ENCODE results near the gene TMEM132D.

Gene TMEM132D

GRCh38 chr12:129561304-129561703 lies 342.5 kb downstream of the TMEM132D start:
- 33% methylated on average over 1 of the region's 2 CpGs for WGBS
- Histone ChIP-seq H3K14ac (ENCODE audit: low read length in 2 of 2) (no peak overlapping the region), H3K27ac (ENCODE audit: low read length, poor library complexity, severe bottlenecking) (no peak overlapping the region)

GRCh38 chr12:129559776-129560175 lies 344.0 kb downstream of the TMEM132D start:
- H2AK5ac ChIP-seq (ENCODE audit: low read length, severe bottlenecking) = no peak overlapping the region
- no peak overlapping the region for H3K14ac ChIP-seq (ENCODE audit: low read length in 2 of 2)

More at GRCh38 chr12:129561304-129561703, 342.5 kb downstream of the TMEM132D start:
- H3K79me1 ChIP-seq (replicated peaks; ENCODE audit: low read length, poor library complexity, severe bottlenecking) = no peaks in the 10 kb centered on the region
- H2AK5ac ChIP-seq (ENCODE audit: low read length, severe bottlenecking) = no peak overlapping the region
- H2BK12ac ChIP-seq (ENCODE audit: low read length in 2 of 2) = no peak overlapping the region
- H2BK120ac ChIP-seq (ENCODE audit: low read depth, low read length) = no peak overlapping the region
- no peak overlapping the region for H3K9ac ChIP-seq (ENCODE audit: low read length)
- no peak overlapping the region for H3K23ac ChIP-seq (ENCODE audit: low read length in 2 of 2)
- no peak overlapping the region for H3K4ac ChIP-seq (ENCODE audit: low read depth in 1 of 2, low read length in 2 of 2)
- no peak overlapping the region for H3K4me3 ChIP-seq (ENCODE audit: insufficient read depth in 1 of 2, low read depth in 1 of 2, low read length in 2 of 2)
- H3K4me1 ChIP-seq (ENCODE audit: control insufficient read depth, insufficient read depth, low read depth, low read length) = no peaks in the 10 kb centered on the region
- no peak overlapping the region for H3K4me2 ChIP-seq (ENCODE audit: low read length, poor library complexity, severe bottlenecking)
- no peaks in the 10 kb centered on the region for H3K27me3 ChIP-seq (ENCODE audit: control insufficient read depth in 1 of 2, insufficient read depth in 1 of 2, low read length in 2 of 2)
- no peak for DNase-seq
- H4K8ac ChIP-seq (ENCODE audit: low read length) = no peak overlapping the region
- H4K91ac ChIP-seq (ENCODE audit: low read length) = no peak overlapping the region
- H2AFZ ChIP-seq (ENCODE audit: low read depth, low read length) = no peak overlapping the region
- no peak overlapping the region for H2BK5ac ChIP-seq (ENCODE audit: low read depth, low read length, poor library complexity, severe bottlenecking)
- H3K9me3 ChIP-seq (ENCODE audit: control insufficient read depth, low read length) = peaks cover 44% of the 10 kb centered on the region
- H3K36me3 ChIP-seq (ENCODE audit: control insufficient read depth in 1 of 2, insufficient read depth in 2 of 2, low read depth in 1 of 2, low read length in 2 of 2) = no peaks in the 10 kb centered on the region
- H2BK15ac ChIP-seq (ENCODE audit: low read depth, poor library complexity, severe bottlenecking) = no peak overlapping the region
- H3K18ac ChIP-seq (ENCODE audit: low read depth in 1 of 2, low read length in 2 of 2) = no peak overlapping the region

GRCh38 chr12:129558036-129558435 lies 345.8 kb downstream of the TMEM132D start:
- no peak overlapping the region for H3K4me2 ChIP-seq (ENCODE audit: low read length, poor library complexity, severe bottlenecking)
- no peak overlapping the region for H2AK5ac ChIP-seq (ENCODE audit: low read length, severe bottlenecking)
- H2BK5ac ChIP-seq (ENCODE audit: low read depth, low read length, poor library complexity, severe bottlenecking) = no peak overlapping the region
- H2AFZ ChIP-seq (ENCODE audit: low read depth, low read length) = no peak overlapping the region
- peaks cover 51% of the 10 kb centered on the region for H3K9me3 ChIP-seq (ENCODE audit: control insufficient read depth, low read length)
- H3K36me3 ChIP-seq (ENCODE audit: control insufficient read depth in 1 of 2, insufficient read depth in 2 of 2, low read depth in 1 of 2, low read length in 2 of 2) = no peaks in the 10 kb centered on the region
- no peak overlapping the region for H3K4me3 ChIP-seq (ENCODE audit: insufficient read depth in 1 of 2, low read depth in 1 of 2, low read length in 2 of 2)
- no peak overlapping the region for H4K91ac ChIP-seq (ENCODE audit: low read length)
- no peak overlapping the region for H3K9ac ChIP-seq (ENCODE audit: low read length)
- H3K27me3 ChIP-seq (ENCODE audit: control insufficient read depth in 1 of 2, insufficient read depth in 1 of 2, low read length in 2 of 2) = no peaks in the 10 kb centered on the region
- no peak overlapping the region for H2BK12ac ChIP-seq (ENCODE audit: low read length in 2 of 2)
- DNase-seq = no peak
- H3K4me1 ChIP-seq (ENCODE audit: control insufficient read depth, insufficient read depth, low read depth, low read length) = peaks cover 1% of the 10 kb centered on the region
- no peak overlapping the region for H2BK15ac ChIP-seq (ENCODE audit: low read depth, poor library complexity, severe bottlenecking)
- no peak overlapping the region for H3K18ac ChIP-seq (ENCODE audit: low read depth in 1 of 2, low read length in 2 of 2)
- no peak overlapping the region for H4K8ac ChIP-seq (ENCODE audit: low read length)
- H2BK120ac ChIP-seq (ENCODE audit: low read depth, low read length) = no peak overlapping the region
- no peaks in the 10 kb centered on the region for H3K79me1 ChIP-seq (replicated peaks; ENCODE audit: low read length, poor library complexity, severe bottlenecking)
- H3K23ac ChIP-seq (ENCODE audit: low read length in 2 of 2) = no peak overlapping the region
- 13% methylated on average over 2 of the region's 2 CpGs for WGBS
- H3K27ac ChIP-seq (ENCODE audit: low read length, poor library complexity, severe bottlenecking) = no peak overlapping the region
- no peak overlapping the region for H3K4ac ChIP-seq (ENCODE audit: low read depth in 1 of 2, low read length in 2 of 2)
- H3K14ac ChIP-seq (ENCODE audit: low read length in 2 of 2) = no peak overlapping the region

More at GRCh38 chr12:129559776-129560175, 344.0 kb downstream of the TMEM132D start:
- Histone ChIP-seq H2BK12ac (ENCODE audit: low read length in 2 of 2) (no peak overlapping the region), H3K23ac (ENCODE audit: low read length in 2 of 2) (no peak overlapping the region), H3K4me1 (ENCODE audit: control insufficient read depth, insufficient read depth, low read depth, low read length) (no peaks in the 10 kb centered on the region), H3K9ac (ENCODE audit: low read length) (no peak overlapping the region), H3K4me2 (ENCODE audit: low read length, poor library complexity, severe bottlenecking) (no peak overlapping the region), H3K27ac (ENCODE audit: low read length, poor library complexity, severe bottlenecking) (no peak overlapping the region), H4K91ac (ENCODE audit: low read length) (no peak overlapping the region), H3K27me3 (ENCODE audit: control insufficient read depth in 1 of 2, insufficient read depth in 1 of 2, low read length in 2 of 2) (no peaks in the 10 kb centered on the region), H3K4ac (ENCODE audit: low read depth in 1 of 2, low read length in 2 of 2) (no peak overlapping the region), H4K8ac (ENCODE audit: low read length) (no peak overlapping the region), H3K79me1 (replicated peaks; ENCODE audit: low read length, poor library complexity, severe bottlenecking) (no peaks in the 10 kb centered on the region), H2BK5ac (ENCODE audit: low read depth, low read length, poor library complexity, severe bottlenecking) (no peak overlapping the region), H3K9me3 (ENCODE audit: control insufficient read depth, low read length) (peaks cover 50% of the 10 kb centered on the region), H2BK15ac (ENCODE audit: low read depth, poor library complexity, severe bottlenecking) (no peak overlapping the region), H3K18ac (ENCODE audit: low read depth in 1 of 2, low read length in 2 of 2) (no peak overlapping the region), H2BK120ac (ENCODE audit: low read depth, low read length) (no peak overlapping the region), H3K4me3 (ENCODE audit: insufficient read depth in 1 of 2, low read depth in 1 of 2, low read length in 2 of 2) (no peak overlapping the region), H2AFZ (ENCODE audit: low read depth, low read length) (no peak overlapping the region), H3K36me3 (ENCODE audit: control insufficient read depth in 1 of 2, insufficient read depth in 2 of 2, low read depth in 1 of 2, low read length in 2 of 2) (no peaks in the 10 kb centered on the region)
- no peak for DNase-seq
- 59% methylated on average over 4 of the region's 4 CpGs for WGBS

- H4K8ac ChIP-seq (ENCODE audit: low read length) = no peak overlapping the region
- H3K18ac ChIP-seq (ENCODE audit: low read depth in 1 of 2, low read length in 2 of 2) = no peak overlapping the region
- H4K91ac ChIP-seq (ENCODE audit: low read length) = no peak overlapping the region
- H3K4me2 ChIP-seq (ENCODE audit: low read length, poor library complexity, severe bottlenecking) = no peak overlapping the region
- WGBS = 83% methylated on average over 9 of the region's 9 CpGs
- no peak overlapping the region for H2AFZ ChIP-seq (ENCODE audit: low read depth, low read length)
- DNase-seq = no peak
- no peak overlapping the region for H2BK120ac ChIP-seq (ENCODE audit: low read depth, low read length)
- no peak overlapping the region for H3K9ac ChIP-seq (ENCODE audit: low read length)
- no peak overlapping the region for H3K14ac ChIP-seq (ENCODE audit: low read length in 2 of 2)
- H3K23ac ChIP-seq (ENCODE audit: low read length in 2 of 2) = no peak overlapping the region
- no peak overlapping the region for H3K4ac ChIP-seq (ENCODE audit: low read depth in 1 of 2, low read length in 2 of 2)
- H2BK15ac ChIP-seq (ENCODE audit: low read depth, poor library complexity, severe bottlenecking) = no peak overlapping the region
- H3K4me1 ChIP-seq (ENCODE audit: control insufficient read depth, insufficient read depth, low read depth, low read length) = peaks cover 4% of the 10 kb centered on the region
- H2BK12ac ChIP-seq (ENCODE audit: low read length in 2 of 2) = no peak overlapping the region
- H3K4me3 ChIP-seq (ENCODE audit: insufficient read depth in 1 of 2, low read depth in 1 of 2, low read length in 2 of 2) = no peak overlapping the region
- no peak overlapping the region for H2BK5ac ChIP-seq (ENCODE audit: low read depth, low read length, poor library complexity, severe bottlenecking)
- H3K36me3 ChIP-seq (ENCODE audit: control insufficient read depth in 1 of 2, insufficient read depth in 2 of 2, low read depth in 1 of 2, low read length in 2 of 2) = no peaks in the 10 kb centered on the region
- no peaks in the 10 kb centered on the region for H3K79me1 ChIP-seq (replicated peaks; ENCODE audit: low read length, poor library complexity, severe bottlenecking)
- no peak overlapping the region for H3K27ac ChIP-seq (ENCODE audit: low read length, poor library complexity, severe bottlenecking)
- no peaks in the 10 kb centered on the region for H3K27me3 ChIP-seq (ENCODE audit: control insufficient read depth in 1 of 2, insufficient read depth in 1 of 2, low read length in 2 of 2)
- H3K9me3 ChIP-seq (ENCODE audit: control insufficient read depth, low read length) = peaks cover 44% of the 10 kb centered on the region
- H2AK5ac ChIP-seq (ENCODE audit: low read length, severe bottlenecking) = no peak overlapping the region
Measured at GRCh38 chr12:129556082-129556481, 347.7 kb downstream of the TMEM132D start.

All from mesenchymal stem cell (in vitro differentiated cells and primary cell).